Adrenal gland (tissue), 12 donors: ENCODE data around the gene DOCK6. TPM values are rescaled to one million over a fixed set of nuclear protein-coding genes. Genes with fewer than 3 reads are reported as not detected.

Experiments
- DNase-seq, 7 donors: peaks; one replicate each; pipeline ENCODE4 v3.0.0-alpha.2; 2019 to 2020
- H3K27ac ChIP-seq, 5 donors: fragments of 200-600 bp; sonication (generic) in 4 of 5; 1 replicate in 3 of 5; 2 replicates in 2 of 5; pipeline versions ENCODE4 v1.5.1 to v1.8.0; 2016 to 2020; ENCODE audit warnings: mild to moderate bottlenecking in 1 of 5
- H3K27me3 ChIP-seq: fragments of 200-600 bp; 2 replicates; pipeline ENCODE4 v1.8.0; 2021
- H3K36me3 ChIP-seq, 2 donors: fragments of 200-600 bp; replicated peaks in 1 of 2; 1 replicate in 1 of 2; 2 replicates in 1 of 2; pipeline versions ENCODE4 v1.5.1 to v1.8.0; 2018 to 2022
- H3K4me1 ChIP-seq, 2 donors: fragments of 200-600 bp; replicated peaks in 1 of 2; 1 replicate in 1 of 2; 2 replicates in 1 of 2; pipeline versions ENCODE4 v1.5.1 to v1.8.0; 2018 to 2021
- H3K4me3 ChIP-seq, 4 donors: fragments of 200-600 bp; sonication (generic) in 3 of 4; one replicate each; pipeline ENCODE4 v1.5.1; 2016 to 2018
- H3K9me3 ChIP-seq, 3 donors: fragments of 200-600 bp; sonication (generic) in 1 of 3; replicated peaks in 1 of 3; 1 replicate in 2 of 3; 2 replicates in 1 of 3; pipeline versions ENCODE4 v1.5.1 to v1.8.0; 2016 to 2021
- POLR2A ChIP-seq, 2 donors: fragments of 450-650 bp; IDR thresholded peaks; one replicate each; pipeline ENCODE4 v1.6.1; 2017; ENCODE audit warnings: antibody characterized with exemption in 2 of 2, mild to moderate bottlenecking in 2 of 2, moderate library complexity in 1 of 2
- WGBS, 4 donors: extraction: QIAGEN DNeasy Blood & Tissue Kit in 2 of 4; methylation state at CpG; one replicate each; pipeline versions ENCODE4 v1.1.5 to v1.1.7; 2013 to 2017; 5-methylcytosine and 5-hydroxymethylcytosine counted together
- intact Hi-C, 2 donors: fragments of 100-400 bp; cut with DNase I; formaldehyde crosslinking; loops; one replicate each; pipeline versions ENCODE4 v1.14.1 to v1.15.0; 2022 to 2023
- polyA plus RNA-seq, 3 donors: library from polyadenylated mRNA; stranded (reverse); fragments of 200-250 nt in 2 of 3; fragments of 350-450 nt in 1 of 3; fragmentation: Illumina TruSeq in 1 of 3; extraction: RNeasy Lipid Tissue Mini Kit (QIAGEN cat#74804) in 1 of 3; gene quantifications; one replicate each; pipeline ENCODE4 v1.2.3, GENCODE V29; 2013 to 2014
- total RNA-seq, 9 donors: library from RNA; depleted of rRNA in 4 of 9; stranded (reverse); fragments of >200 nt in 4 of 9; fragments of 120-200 nt in 1 of 9; fragmentation: NEBNext Ultra II Directional in 1 of 9; extraction: Animal tissue kit (Norgen Biotek cat#: 25700) in 1 of 9; gene quantifications; one replicate each; pipeline versions ENCODE4 v1.1.0 to v1.2.4, GENCODE V29; 2013 to 2023
- TF ChIP-seq, protein P1 (sequence below), 6 experiments: fragments of 450-650 bp in 4 of 6; fragments of 200-600 bp in 2 of 6; sonication (generic) in 1 of 6; IDR thresholded peaks; 1 replicate in 5 of 6; 2 replicates in 1 of 6; pipeline versions ENCODE4 v1.5.1 to v1.8.0; 2016 to 2021; ENCODE audit warnings: antibody characterized with exemption in 6 of 6, mild to moderate bottlenecking in 2 of 6, moderate library complexity in 1 of 6
- donor health status: healthy with polysubstance abuse.
- donor health status: Bipolar disorder and iron deficiency.
- donor health status: DM: yes; HTN: yes; CAD: no.
- donor health status: DM: no; HTN: no; CAD: no.
- donor health status: DM: no; HTN: no; CAD: no.
- donor health status: DM: yes; HTN: yes; CAD: no.

The DOCK6 gene
- total and polyA plus RNA-seq, 12 donors = 4.5 to 152 (median 38.3) TPM

DNA sequence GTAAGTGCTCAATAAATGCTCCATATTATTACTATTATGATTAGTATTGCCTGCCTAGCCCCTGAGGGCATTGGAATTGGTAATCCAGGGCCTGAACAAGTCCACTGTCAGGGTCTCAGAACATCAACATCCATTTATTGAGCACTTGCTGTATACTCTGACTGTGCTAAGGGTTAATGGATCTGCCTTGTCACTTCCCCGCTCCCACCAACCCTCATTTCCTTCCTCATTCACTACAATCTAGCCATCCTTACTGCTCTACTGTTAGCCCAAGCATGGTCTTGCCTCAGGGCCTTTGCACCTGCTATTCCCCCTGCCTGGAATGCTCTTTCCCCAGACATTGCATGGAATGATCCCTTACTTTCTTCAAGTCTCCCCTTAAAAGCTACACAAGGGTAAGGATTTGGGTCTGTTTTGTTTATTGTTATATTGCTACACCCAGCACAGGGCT is 35.6 kb downstream of the DOCK6 start:
- intact Hi-C loops = no loop called here
- no peak overlapping the region for H3K27ac ChIP-seq
- no peaks in the 10 kb centered on the region for H3K4me1 ChIP-seq
- H3K36me3 ChIP-seq = peaks cover 0 to 14% of the 10 kb centered on the region in 2 donors
- H3K27me3 ChIP-seq = no peaks in the 10 kb centered on the region
- DNase-seq = no peak
- H3K9me3 ChIP-seq = no peaks in the 10 kb centered on the region
- 81 to 94% (median 83%) methylated on average over 1 of the region's 1 CpG for WGBS, 4 donors
- no peak for TF ChIP-seq POLR2A (IDR thresholded peaks at IDR 0.05)
- TF ChIP-seq, protein P1, sequence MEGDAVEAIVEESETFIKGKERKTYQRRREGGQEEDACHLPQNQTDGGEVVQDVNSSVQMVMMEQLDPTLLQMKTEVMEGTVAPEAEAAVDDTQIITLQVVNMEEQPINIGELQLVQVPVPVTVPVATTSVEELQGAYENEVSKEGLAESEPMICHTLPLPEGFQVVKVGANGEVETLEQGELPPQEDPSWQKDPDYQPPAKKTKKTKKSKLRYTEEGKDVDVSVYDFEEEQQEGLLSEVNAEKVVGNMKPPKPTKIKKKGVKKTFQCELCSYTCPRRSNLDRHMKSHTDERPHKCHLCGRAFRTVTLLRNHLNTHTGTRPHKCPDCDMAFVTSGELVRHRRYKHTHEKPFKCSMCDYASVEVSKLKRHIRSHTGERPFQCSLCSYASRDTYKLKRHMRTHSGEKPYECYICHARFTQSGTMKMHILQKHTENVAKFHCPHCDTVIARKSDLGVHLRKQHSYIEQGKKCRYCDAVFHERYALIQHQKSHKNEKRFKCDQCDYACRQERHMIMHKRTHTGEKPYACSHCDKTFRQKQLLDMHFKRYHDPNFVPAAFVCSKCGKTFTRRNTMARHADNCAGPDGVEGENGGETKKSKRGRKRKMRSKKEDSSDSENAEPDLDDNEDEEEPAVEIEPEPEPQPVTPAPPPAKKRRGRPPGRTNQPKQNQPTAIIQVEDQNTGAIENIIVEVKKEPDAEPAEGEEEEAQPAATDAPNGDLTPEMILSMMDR (IDR thresholded peaks at IDR 0.05) = no peak
- H3K4me3 ChIP-seq = no peak overlapping the region

DNA sequence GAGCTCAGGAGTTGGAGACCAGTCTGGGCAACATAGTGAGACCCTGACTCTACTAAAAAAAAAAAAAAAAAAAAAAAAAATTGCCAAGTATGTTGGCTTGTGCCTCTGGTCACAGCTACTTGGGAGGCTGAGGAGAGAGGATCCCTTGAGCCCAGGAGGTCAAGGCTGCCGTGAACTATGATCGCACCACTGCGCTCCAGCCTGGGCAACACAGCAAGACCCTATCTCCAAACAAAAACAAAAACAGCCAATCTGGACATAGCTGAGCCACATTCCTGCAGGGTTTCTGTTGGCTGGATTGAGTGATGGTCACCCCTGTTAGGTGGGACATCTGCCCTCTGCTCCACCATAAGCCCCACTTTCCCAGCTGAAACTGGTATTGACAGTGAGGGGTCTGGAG is 36.5 kb downstream of the DOCK6 start:
- no peak overlapping the region for H3K27ac ChIP-seq
- WGBS, 4 donors = 74 to 98% (median 89%) methylated on average over 3 of the region's 3 CpGs
- DNase-seq = no peak
- no peak for TF ChIP-seq POLR2A (IDR thresholded peaks at IDR 0.05)
- TF ChIP-seq, protein P1 (IDR thresholded peaks at IDR 0.05) = no peak
- intact Hi-C loops = no loop called here
- peaks cover 0 to 21% of the 10 kb centered on the region in 2 donors for H3K36me3 ChIP-seq
- no peak overlapping the region for H3K4me3 ChIP-seq
- no peaks in the 10 kb centered on the region for H3K27me3 ChIP-seq
- H3K9me3 ChIP-seq = no peaks in the 10 kb centered on the region
- no peaks in the 10 kb centered on the region for H3K4me1 ChIP-seq

DNA sequence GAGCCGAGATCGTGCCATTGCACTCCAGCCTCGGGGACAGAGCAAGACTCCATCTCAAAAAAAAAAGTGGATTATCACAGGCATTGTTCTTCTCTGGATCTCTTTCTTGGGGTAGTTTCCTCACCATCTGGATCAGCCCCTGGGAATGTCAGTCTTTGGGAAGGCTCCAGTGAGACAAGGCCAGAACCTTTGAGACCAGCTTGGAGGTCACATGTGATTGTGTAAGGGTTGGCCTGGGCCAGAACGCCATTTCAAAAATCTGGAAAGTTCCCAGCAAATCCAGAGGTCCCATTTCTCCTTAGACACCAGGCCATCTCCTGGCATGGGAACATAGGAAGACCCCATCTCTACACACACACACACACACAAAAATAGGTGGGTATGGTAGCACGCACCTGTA is 37.2 kb downstream of the DOCK6 start:
- peak overlapping the region in 1 of 5 donors; percentile 8 for H3K27ac ChIP-seq
- DNase-seq = peak in 6 of 7 donors; percentile 50 to 72 (median 62)
- intact Hi-C loops = no loop called here
- no peaks in the 10 kb centered on the region for H3K27me3 ChIP-seq
- H3K4me1 ChIP-seq = no peaks in the 10 kb centered on the region
- H3K36me3 ChIP-seq = peaks cover 0 to 21% of the 10 kb centered on the region in 2 donors
- no peak for TF ChIP-seq POLR2A (IDR thresholded peaks at IDR 0.05)
- TF ChIP-seq, protein P1 (IDR thresholded peaks at IDR 0.05) = no peak
- 76 to 89% (median 81%) methylated on average over 4 to 5 of the region's 5 CpGs for WGBS, 4 donors
- H3K9me3 ChIP-seq = no peaks in the 10 kb centered on the region
- no peak overlapping the region for H3K4me3 ChIP-seq

DNA sequence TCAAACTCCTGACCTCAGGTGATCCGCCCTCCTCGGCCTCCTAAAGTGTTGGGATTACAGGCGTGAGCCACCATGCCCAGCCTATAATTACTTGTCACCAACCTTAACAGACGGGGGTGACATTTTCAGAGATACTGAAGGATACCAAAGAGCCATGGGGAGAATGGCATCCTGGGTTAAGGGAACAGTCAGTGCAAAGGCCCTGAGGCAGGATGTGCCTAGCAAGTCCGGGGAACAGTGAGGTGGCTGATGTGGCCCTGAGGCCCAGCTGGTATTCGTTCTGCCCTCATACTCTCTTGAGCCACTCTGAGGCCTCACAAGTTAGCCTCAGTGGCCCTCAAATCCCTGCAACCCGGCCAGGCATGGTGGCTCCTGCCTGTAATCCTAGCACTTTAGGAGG is 37.9 kb downstream of the DOCK6 start:
- H3K4me1 ChIP-seq = no peaks in the 10 kb centered on the region
- H3K36me3 ChIP-seq = peaks cover 0 to 21% of the 10 kb centered on the region in 2 donors
- H3K9me3 ChIP-seq = no peaks in the 10 kb centered on the region
- no peak overlapping the region for H3K4me3 ChIP-seq
- H3K27ac ChIP-seq = no peak overlapping the region
- DNase-seq = no peak
- TF ChIP-seq POLR2A (IDR thresholded peaks at IDR 0.05) = no peak
- TF ChIP-seq, protein P1 (IDR thresholded peaks at IDR 0.05) = no peak
- WGBS, 4 donors = 89 to 96% (median 91%) methylated on average over 5 to 7 of the region's 7 CpGs
- intact Hi-C loops = no loop called here
- H3K27me3 ChIP-seq = no peaks in the 10 kb centered on the region
